Neuronal stem cell (in vitro differentiated cells): Measurements from ENCODE around the gene TPI1.

ENCODE experiments used
- DNase-seq: peaks from one replicate; pipeline ENCODE4 v3.0.0-alpha.2; 2013; ENCODE audit warnings: low spot score
- H2AFZ ChIP-seq: one replicate; pipeline ENCODE4 v1.6.1; 2013; ENCODE audit warnings: mild to moderate bottlenecking, low read length, inconsistent platforms
- H2AK5ac ChIP-seq: 2 replicates; pipeline ENCODE4 v1.6.1; 2013; ENCODE audit warnings: low read depth, mild to moderate bottlenecking, inconsistent platforms, low read length, moderate library complexity, mixed read lengths
- H2BK120ac ChIP-seq: 2 replicates; pipeline ENCODE4 v1.6.1; 2013; ENCODE audit warnings: low read depth, mild to moderate bottlenecking, inconsistent platforms, low read length, moderate library complexity, mixed read lengths
- H2BK12ac ChIP-seq: one replicate; pipeline ENCODE4 v1.6.1; 2013; ENCODE audit warnings: low read length, inconsistent platforms
- H2BK15ac ChIP-seq: 2 replicates; pipeline ENCODE4 v1.6.1; 2013; ENCODE audit warnings: mild to moderate bottlenecking, low read length, inconsistent platforms, mixed read lengths
- H2BK5ac ChIP-seq: one replicate; pipeline ENCODE4 v1.6.1; 2013; ENCODE audit warnings: inconsistent platforms, mild to moderate bottlenecking, low read length, moderate library complexity
- H3K14ac ChIP-seq: one replicate; pipeline ENCODE4 v1.6.1; 2013; ENCODE audit warnings: low read length, inconsistent platforms
- H3K18ac ChIP-seq: 2 replicates; pipeline ENCODE4 v1.6.1; 2013; ENCODE audit warnings: low read length, inconsistent platforms
- H3K23ac ChIP-seq: 2 replicates; pipeline ENCODE4 v1.6.1; 2013; ENCODE audit warnings: low read depth, mild to moderate bottlenecking, mixed read lengths, low read length, inconsistent platforms; ENCODE audit not compliant: poor library complexity
- H3K27ac ChIP-seq: replicated peaks from 3 replicates; pipeline ENCODE4 v1.5.1; 2013; ENCODE audit warnings: low read length, inconsistent platforms
- H3K27me3 ChIP-seq, 3 experiments: 2 replicates each; pipeline ENCODE4 v1.6.1; 2013; ENCODE audit warnings: low read length in 3 of 3, mild to moderate bottlenecking in 2 of 3, inconsistent platforms in 1 of 3, low read depth in 1 of 3, mixed read lengths in 1 of 3, moderate library complexity in 1 of 3; ENCODE audit not compliant: control insufficient read depth in 3 of 3, insufficient read depth in 3 of 3
- H3K36me3 ChIP-seq, 2 donors: replicated peaks in 1 of 2; 2 replicates each; pipeline ENCODE4 v1.6.1; 2013; ENCODE audit warnings: low read length in 2 of 2; ENCODE audit not compliant: control insufficient read depth in 2 of 2, insufficient read depth in 2 of 2
- H3K4ac ChIP-seq: 2 replicates; pipeline ENCODE4 v1.6.1; 2013; ENCODE audit warnings: inconsistent platforms, mild to moderate bottlenecking, low read length, moderate library complexity
- H3K4me1 ChIP-seq, 2 donors: 1 replicate in 1 of 2; 2 replicates in 1 of 2; pipeline ENCODE4 v1.6.1; 2013; ENCODE audit warnings: low read length in 2 of 2, low read depth in 1 of 2; ENCODE audit not compliant: control insufficient read depth in 2 of 2, insufficient read depth in 1 of 2
- H3K4me2 ChIP-seq: one replicate; pipeline ENCODE4 v1.6.1; 2013; ENCODE audit warnings: mild to moderate bottlenecking, low read length, inconsistent platforms; ENCODE audit not compliant: insufficient read depth, poor library complexity, severe bottlenecking
- H3K4me3 ChIP-seq, 2 donors: 2 replicates each; pipeline ENCODE4 v1.5.1; 2013; ENCODE audit warnings: low read length in 2 of 2, mild to moderate bottlenecking in 2 of 2, inconsistent platforms in 1 of 2, moderate library complexity in 1 of 2
- H3K79me1 ChIP-seq: one replicate; pipeline ENCODE4 v1.6.1; 2013; ENCODE audit warnings: low read depth, mild to moderate bottlenecking, inconsistent platforms, low read length, moderate library complexity
- H3K9ac ChIP-seq: one replicate; pipeline ENCODE4 v1.6.1; 2013; ENCODE audit warnings: mild to moderate bottlenecking, low read depth, low read length, inconsistent platforms; ENCODE audit not compliant: poor library complexity
- H3K9me3 ChIP-seq, 2 donors: replicated peaks in 1 of 2; 2 replicates each; pipeline versions ENCODE3 to v1.6.1; 2013; ENCODE audit warnings: low read length in 2 of 2, mild to moderate bottlenecking in 2 of 2, inconsistent platforms in 1 of 2, low read depth in 1 of 2, mixed read lengths in 1 of 2, moderate library complexity in 1 of 2; ENCODE audit not compliant: control insufficient read depth in 2 of 2, insufficient read depth in 1 of 2
- H4K8ac ChIP-seq: one replicate; pipeline ENCODE4 v1.6.1; 2013; ENCODE audit warnings: low read depth, mild to moderate bottlenecking, inconsistent platforms, low read length, moderate library complexity
- H4K91ac ChIP-seq: one replicate; pipeline ENCODE4 v1.6.1; 2013; ENCODE audit warnings: low read length, low read depth, mild to moderate bottlenecking, inconsistent platforms; ENCODE audit not compliant: poor library complexity
- WGBS, 2 donors: extraction: QIAGEN DNeasy Blood & Tissue Kit; methylation state at CpG; one replicate each; pipeline ENCODE4 v1.1.7; 2013; ENCODE audit warnings: missing lambda C conversion rate in 2 of 2, mixed read lengths in 1 of 2; ENCODE audit not compliant: insufficient read length in 2 of 2, insufficient replicate concordance in 1 of 2; ENCODE audit errors: extremely low coverage in 2 of 2; 5-methylcytosine and 5-hydroxymethylcytosine counted together

Gene TPI1

GRCh38 chr12:6853626-6854025 is 13.7 kb upstream of the TPI1 start:
- Histone ChIP-seq H3K79me1 (peaks cover 13% of the 10 kb centered on the region), H2BK5ac (no peak overlapping the region), H2AK5ac (no peak overlapping the region), H3K27ac (no peak overlapping the region), H2BK12ac (no peak overlapping the region), H4K91ac (no peak overlapping the region), H3K9me3 (no peaks in the 10 kb centered on the region), H2AFZ (no peak overlapping the region), H2BK15ac (no peak overlapping the region), H3K4me3 (peak overlapping the region in 1 of 2 donors; percentile 77), H3K23ac (no peak overlapping the region), H3K9ac (no peak overlapping the region), H3K4ac (no peak overlapping the region), H3K14ac (no peak overlapping the region), H3K4me1 (peaks cover 10 to 17% of the 10 kb centered on the region in 2 donors), H3K18ac (no peak overlapping the region), H3K36me3 (peaks cover 39 to 75% of the 10 kb centered on the region in 2 donors), H2BK120ac (no peak overlapping the region), H4K8ac (no peak overlapping the region), H3K27me3 (no peaks in the 10 kb centered on the region), H3K4me2 (no peak overlapping the region)
- no CpG with 5 or more reads among the region's 1 CpG for WGBS, 2 donors
- DNase-seq: no peak

GRCh38 chr12:6854036-6854435 is 13.3 kb upstream of the TPI1 start:
- no peaks in the 10 kb centered on the region for H3K9me3 ChIP-seq
- no peak overlapping the region for H3K4ac ChIP-seq
- no peak overlapping the region for H2AFZ ChIP-seq
- peaks cover 10 to 17% of the 10 kb centered on the region in 2 donors for H3K4me1 ChIP-seq
- H4K91ac ChIP-seq: no peak overlapping the region
- peaks cover 13% of the 10 kb centered on the region for H3K79me1 ChIP-seq
- no CpG with 5 or more reads among the region's 6 CpGs for WGBS, 2 donors
- H2BK15ac ChIP-seq: no peak overlapping the region
- H3K27me3 ChIP-seq: no peaks in the 10 kb centered on the region
- H3K4me3 ChIP-seq: no peak overlapping the region
- H4K8ac ChIP-seq: no peak overlapping the region
- no peak overlapping the region for H2AK5ac ChIP-seq
- H3K4me2 ChIP-seq: no peak overlapping the region
- no peak overlapping the region for H3K18ac ChIP-seq
- H2BK5ac ChIP-seq: no peak overlapping the region
- no peak overlapping the region for H3K14ac ChIP-seq
- DNase-seq: no peak
- no peak overlapping the region for H3K23ac ChIP-seq
- no peak overlapping the region for H2BK12ac ChIP-seq
- peaks cover 40 to 75% of the 10 kb centered on the region in 2 donors for H3K36me3 ChIP-seq
- no peak overlapping the region for H3K9ac ChIP-seq
- H2BK120ac ChIP-seq: no peak overlapping the region
- no peak overlapping the region for H3K27ac ChIP-seq

DNA sequence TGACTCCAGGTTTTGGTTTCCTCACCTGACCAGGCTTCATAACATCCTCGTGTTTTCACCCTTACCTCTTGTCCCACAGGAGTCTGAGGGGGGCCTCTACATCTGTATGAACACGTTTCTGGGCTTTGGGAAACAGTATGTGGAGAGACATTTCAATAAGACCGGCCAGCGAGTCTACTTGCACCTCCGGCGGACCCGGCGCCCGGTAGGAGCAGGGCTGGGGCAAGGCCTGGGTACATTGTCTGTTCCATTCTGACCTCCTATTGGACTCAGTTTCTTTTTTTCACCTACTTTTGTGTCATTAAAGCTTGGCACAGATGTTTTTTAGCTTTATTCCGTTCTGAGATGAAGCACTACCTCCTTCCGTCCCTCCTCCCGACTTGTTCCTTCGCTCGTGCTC is 12.0 kb upstream of the TPI1 start:
- Histone ChIP-seq H3K4me3 (no peak overlapping the region), H3K14ac (no peak overlapping the region), H3K9ac (no peak overlapping the region), H3K18ac (no peak overlapping the region), H3K27me3 (no peaks in the 10 kb centered on the region), H3K4me2 (no peak overlapping the region), H3K9me3 (no peaks in the 10 kb centered on the region), H2BK5ac (no peak overlapping the region), H2BK120ac (no peak overlapping the region), H2BK12ac (no peak overlapping the region), H3K4ac (no peak overlapping the region), H3K4me1 (peaks cover 8 to 12% of the 10 kb centered on the region in 2 donors), H2AFZ (no peak overlapping the region), H3K27ac (no peak overlapping the region), H2AK5ac (no peak overlapping the region), H2BK15ac (no peak overlapping the region), H3K36me3 (peaks cover 40 to 72% of the 10 kb centered on the region in 2 donors), H4K8ac (no peak overlapping the region), H3K23ac (no peak overlapping the region), H3K79me1 (peaks cover 13% of the 10 kb centered on the region), H4K91ac (no peak overlapping the region)
- DNase-seq: no peak
- no CpG with 5 or more reads among the region's 14 CpGs for WGBS, 2 donors

DNA sequence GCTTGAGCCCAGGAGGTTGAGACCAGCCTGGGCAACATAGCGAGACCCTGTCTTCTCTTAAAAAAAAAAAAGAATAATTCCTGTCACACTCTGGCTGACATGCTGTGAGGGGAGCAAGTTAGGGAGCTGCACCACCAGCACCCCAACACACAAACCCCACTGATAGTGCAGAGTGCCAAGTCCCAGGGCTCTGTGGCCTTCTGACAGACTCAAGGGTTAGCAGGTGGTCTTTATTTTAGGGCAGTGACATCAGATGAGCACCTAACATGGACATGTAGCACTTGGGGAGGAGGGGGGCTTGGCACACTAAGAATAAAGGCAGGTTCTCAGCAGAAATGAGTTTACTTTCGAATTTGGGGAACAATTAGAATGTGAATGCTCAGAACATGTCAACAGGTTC is 8.5 kb upstream of the TPI1 start:
- peaks cover 64 to 98% of the 10 kb centered on the region in 2 donors for H3K36me3 ChIP-seq
- H3K23ac ChIP-seq: no peak overlapping the region
- WGBS, 2 donors: no CpG with 5 or more reads among the region's 2 CpGs

More for the DNA sequence above, 8.5 kb upstream of the TPI1 start:
- Histone ChIP-seq H3K4me1 (no peaks in the 10 kb centered on the region), H3K4me3 (no peak overlapping the region), H3K4me2 (no peak overlapping the region), H3K4ac (no peak overlapping the region), H3K27ac (no peak overlapping the region), H4K8ac (no peak overlapping the region), H2BK5ac (no peak overlapping the region), H4K91ac (no peak overlapping the region), H3K14ac (no peak overlapping the region), H2AK5ac (no peak overlapping the region), H2BK12ac (no peak overlapping the region), H3K9me3 (no peaks in the 10 kb centered on the region), H2BK15ac (no peak overlapping the region), H3K9ac (no peak overlapping the region), H2BK120ac (no peak overlapping the region), H2AFZ (no peak overlapping the region), H3K27me3 (no peaks in the 10 kb centered on the region), H3K79me1 (peaks cover 7% of the 10 kb centered on the region), H3K18ac (no peak overlapping the region)
- DNase-seq: no peak
